AG09309 (cell line): ENCODE measurements around the gene DNM3.

Experiments
- DNase-seq: peaks from one replicate; pipeline ENCODE4 v3.0.0-alpha.2; 2010; ENCODE audit warnings: low read depth
- H3K4me3 ChIP-seq: 2 replicates; pipeline ENCODE4 v1.5.1; 2011; ENCODE audit warnings: mild to moderate bottlenecking, low read depth, low read length, moderate library complexity; ENCODE audit not compliant: control insufficient read depth
- TF ChIP-seq, protein P1 (sequence below): IDR thresholded peaks from 2 replicates; pipeline ENCODE4 v1.5.1; 2011; ENCODE audit warnings: mild to moderate bottlenecking, low read depth, low read length, inconsistent platforms; ENCODE audit not compliant: insufficient read depth, control insufficient read depth; ENCODE audit errors: missing control alignments

Gene DNM3

DNA sequence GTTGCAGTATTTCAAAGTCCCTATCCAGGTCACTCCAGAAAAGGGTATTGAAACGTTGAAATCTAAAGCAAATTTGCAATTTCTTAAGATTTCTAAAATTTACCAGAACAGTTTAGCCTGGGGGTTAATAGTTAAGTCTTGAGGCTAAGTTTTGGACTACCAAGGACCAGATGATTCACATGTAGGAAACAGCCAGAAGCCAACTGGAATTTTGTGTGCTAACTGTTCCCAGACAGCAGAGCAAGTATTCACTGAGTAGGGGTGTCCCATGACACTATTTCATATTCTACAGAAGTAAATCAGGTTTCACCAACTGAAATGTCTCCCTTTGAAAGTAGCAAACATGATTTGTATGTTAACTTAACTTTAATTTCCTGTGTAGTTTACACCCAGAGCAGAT is 567.7 kb downstream of the DNM3 start:
- H3K4me3 ChIP-seq: no peak overlapping the region
- TF ChIP-seq, protein P1, sequence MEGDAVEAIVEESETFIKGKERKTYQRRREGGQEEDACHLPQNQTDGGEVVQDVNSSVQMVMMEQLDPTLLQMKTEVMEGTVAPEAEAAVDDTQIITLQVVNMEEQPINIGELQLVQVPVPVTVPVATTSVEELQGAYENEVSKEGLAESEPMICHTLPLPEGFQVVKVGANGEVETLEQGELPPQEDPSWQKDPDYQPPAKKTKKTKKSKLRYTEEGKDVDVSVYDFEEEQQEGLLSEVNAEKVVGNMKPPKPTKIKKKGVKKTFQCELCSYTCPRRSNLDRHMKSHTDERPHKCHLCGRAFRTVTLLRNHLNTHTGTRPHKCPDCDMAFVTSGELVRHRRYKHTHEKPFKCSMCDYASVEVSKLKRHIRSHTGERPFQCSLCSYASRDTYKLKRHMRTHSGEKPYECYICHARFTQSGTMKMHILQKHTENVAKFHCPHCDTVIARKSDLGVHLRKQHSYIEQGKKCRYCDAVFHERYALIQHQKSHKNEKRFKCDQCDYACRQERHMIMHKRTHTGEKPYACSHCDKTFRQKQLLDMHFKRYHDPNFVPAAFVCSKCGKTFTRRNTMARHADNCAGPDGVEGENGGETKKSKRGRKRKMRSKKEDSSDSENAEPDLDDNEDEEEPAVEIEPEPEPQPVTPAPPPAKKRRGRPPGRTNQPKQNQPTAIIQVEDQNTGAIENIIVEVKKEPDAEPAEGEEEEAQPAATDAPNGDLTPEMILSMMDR: no peak
- DNase-seq: no peak

GRCh38 chr1:172410027-172410426 is 568.7 kb downstream of the DNM3 start:
- DNase-seq: no peak
- TF ChIP-seq, protein P1: no peak

GRCh38 chr1:172411791-172412338 is 570.6 kb downstream of the DNM3 start:
- DNase-seq: no peak
- TF ChIP-seq, protein P1: no peak
- H3K4me3 ChIP-seq: no peak overlapping the region

More at GRCh38 chr1:172410027-172410426, 568.7 kb downstream of the DNM3 start:
- no peak overlapping the region for H3K4me3 ChIP-seq

DNA sequence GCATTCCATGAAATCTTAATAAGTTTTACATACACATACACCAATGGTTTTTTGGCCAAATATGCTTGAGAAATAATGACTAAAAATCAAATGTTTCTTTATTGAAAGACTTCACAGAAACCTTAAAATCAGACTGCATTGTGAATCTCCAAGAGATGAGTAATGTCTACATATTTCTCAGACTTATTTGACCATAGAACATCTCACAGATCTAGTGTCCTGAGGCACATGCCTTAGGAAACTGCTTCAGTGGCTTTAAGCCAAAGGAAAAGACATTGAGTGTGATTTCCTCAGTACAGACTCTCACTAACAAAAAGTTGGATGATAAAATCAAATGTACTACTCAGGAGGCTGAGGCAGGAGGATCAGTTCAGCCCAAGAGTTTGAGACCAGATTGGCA is 573.0 kb downstream of the DNM3 start:
- no peak overlapping the region for H3K4me3 ChIP-seq
- TF ChIP-seq, protein P1: no peak
- no peak for DNase-seq

DNA sequence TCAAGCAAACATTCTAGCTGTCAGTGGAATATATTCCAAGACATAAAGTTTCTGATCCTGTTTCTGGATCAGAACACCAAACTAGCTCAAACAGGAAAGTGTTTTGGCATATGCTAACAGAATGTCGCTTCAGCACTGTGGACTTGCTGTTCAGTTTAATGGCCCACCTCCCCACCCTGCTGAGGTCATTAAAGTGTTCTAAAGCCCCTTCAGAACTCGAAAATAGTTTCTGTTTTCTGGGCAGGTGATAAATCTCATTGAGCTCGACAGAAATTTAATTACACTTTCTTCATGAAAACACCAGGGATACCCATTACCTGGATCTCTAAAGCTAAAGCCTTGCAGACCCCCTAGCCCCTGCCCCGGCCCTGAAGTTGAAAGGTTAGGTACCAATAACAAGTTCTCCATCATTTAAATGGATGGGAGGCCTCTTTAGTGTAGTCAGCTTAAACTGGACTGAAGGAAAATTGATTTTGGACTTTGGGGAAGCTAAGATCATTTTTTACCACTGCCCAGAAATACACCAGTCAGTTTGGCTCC is 575.3 kb downstream of the DNM3 start:
- TF ChIP-seq, protein P1: no peak
- no peak overlapping the region for H3K4me3 ChIP-seq
- no peak for DNase-seq

DNA sequence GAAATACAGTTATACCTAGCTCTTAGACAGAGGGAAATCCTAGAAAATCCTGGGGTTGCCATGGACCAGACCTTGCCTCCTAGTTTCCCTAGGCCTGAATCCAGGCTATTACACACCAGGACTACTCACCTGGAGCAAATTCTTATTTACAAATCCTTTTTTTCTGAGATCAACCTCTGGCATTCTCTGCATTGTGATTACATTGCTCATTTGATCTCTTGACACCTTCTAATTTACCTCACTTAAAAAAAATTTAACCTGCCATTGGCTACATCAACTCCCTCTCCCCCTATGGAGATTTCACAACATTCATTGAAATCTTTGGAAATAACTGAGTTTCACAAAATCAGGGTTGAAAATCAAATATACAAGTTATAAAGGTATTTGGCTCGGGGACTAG is 576.3 kb downstream of the DNM3 start:
- TF ChIP-seq, protein P1: no peak
- DNase-seq: no peak

More for the DNA sequence above, 576.3 kb downstream of the DNM3 start:
- no peak overlapping the region for H3K4me3 ChIP-seq
